Urothelium cell line (cell line): Measurements from ENCODE around the gene PPARG.
"Not testable (repeated sequence)": the region's sequence is repeated elsewhere in the genome, so short reads cannot be mapped to it uniquely, and the experiment has no call there.

Source experiments
- DNase-seq: peaks from one replicate; pipeline ENCODE4 v3.0.0; 2011; ENCODE audit warnings: low spot score, mixed read lengths
- FAIRE-seq: peaks from 2 replicates; lab custom pipeline; 2011; peaks lifted over from hg19 to GRCh38; lab: Jason Lieb, UNC

The PPARG gene

DNA sequence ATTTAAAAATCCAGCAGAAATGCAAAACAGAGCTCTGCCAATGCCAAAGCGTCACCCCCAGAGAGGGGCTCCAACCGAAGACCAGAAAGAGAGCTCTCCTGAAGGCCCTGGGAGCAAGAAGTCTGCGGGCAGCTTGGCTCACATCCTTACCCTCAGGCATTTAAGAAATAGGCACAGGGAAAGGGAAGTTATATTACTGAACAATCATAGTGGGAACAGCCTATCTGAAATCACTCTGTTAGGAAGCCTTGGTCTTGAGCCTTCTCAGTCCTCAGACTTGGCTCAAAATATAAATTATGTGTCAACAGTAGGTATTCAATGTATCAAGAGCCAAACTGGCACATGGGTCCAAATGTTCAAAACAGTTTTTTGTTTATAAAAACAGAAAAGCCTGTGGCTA, 10.3 kb upstream of the PPARG start:
- FAIRE-seq (no peak), DNase-seq (no peak)

DNA sequence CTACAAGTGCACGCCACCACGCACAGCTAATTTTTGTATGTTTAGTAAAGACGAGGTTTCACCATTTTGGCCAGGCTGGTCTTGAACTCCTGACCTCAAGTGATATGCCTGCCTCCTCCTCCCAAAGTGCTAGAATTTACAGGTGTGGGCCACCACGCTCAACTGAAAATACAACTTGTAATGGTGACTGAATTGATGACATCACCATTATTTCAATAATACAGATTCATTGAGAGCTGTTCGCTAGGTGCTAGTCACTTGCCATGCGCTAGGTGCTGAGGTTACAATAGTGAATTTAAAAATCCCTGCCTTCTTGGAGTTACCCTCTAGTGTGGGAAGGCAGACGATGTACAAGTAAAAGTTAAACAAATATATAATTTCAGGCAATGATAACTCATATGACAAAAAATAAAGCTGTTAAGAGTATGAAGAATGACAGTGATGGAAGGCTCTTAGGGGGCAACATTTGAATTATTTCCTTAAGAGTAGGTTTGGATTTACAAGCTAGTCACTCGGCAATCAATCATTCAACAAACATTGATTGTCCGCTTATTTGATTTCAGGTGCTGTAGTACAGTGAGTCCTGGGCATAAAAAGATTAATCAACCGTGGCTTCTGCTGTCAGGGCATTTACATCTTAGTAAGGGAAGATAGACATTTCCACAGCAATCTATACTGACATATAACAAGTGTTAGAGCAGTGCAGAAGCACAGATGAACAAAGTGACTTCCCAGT, 9.1 kb upstream of the PPARG start:
- DNase-seq (no peak), FAIRE-seq (no peak)

DNA sequence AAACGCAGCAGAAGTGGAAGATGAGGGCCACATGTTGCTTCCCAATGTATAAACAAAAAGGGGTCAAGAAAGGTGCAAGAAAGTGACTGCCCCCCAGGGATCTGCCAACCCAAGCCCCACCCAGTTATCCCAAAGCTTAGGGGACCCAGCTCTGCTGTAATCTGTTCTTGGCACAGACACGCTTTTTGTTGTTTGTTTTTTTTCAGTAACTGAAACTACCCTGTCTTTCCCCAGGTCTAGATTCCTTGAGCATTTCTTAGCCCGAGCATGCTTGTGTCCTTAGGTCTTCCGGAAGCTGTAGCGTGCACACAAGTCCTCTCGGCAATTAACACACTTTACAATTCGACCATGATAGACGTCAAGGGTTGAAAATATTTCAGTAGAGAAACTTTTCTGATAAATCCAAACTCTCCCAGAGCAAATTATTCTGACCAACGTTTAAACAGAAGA, 8.5 kb upstream of the PPARG start:
- FAIRE-seq (no peak), DNase-seq (no peak)

DNA sequence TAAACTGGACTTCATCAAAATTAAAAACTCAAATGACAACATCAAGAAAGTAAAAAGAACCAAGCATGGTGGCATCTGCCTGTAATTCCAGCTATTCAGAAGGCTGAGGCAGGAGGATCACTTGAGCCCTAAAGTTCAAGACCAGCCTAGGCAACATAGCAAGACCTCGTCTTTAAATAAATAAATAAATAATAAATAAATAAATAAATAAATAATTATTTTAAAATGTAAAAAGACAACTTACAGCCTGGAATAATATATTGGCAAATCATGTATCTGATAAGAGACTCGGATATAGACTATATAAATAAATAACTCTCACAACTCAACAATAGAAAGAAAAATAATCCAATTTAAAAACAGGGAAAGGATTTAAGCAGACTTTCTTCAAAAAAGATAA, 4.3 kb upstream of the PPARG start:
- no peak for FAIRE-seq
- no peak for DNase-seq

DNA sequence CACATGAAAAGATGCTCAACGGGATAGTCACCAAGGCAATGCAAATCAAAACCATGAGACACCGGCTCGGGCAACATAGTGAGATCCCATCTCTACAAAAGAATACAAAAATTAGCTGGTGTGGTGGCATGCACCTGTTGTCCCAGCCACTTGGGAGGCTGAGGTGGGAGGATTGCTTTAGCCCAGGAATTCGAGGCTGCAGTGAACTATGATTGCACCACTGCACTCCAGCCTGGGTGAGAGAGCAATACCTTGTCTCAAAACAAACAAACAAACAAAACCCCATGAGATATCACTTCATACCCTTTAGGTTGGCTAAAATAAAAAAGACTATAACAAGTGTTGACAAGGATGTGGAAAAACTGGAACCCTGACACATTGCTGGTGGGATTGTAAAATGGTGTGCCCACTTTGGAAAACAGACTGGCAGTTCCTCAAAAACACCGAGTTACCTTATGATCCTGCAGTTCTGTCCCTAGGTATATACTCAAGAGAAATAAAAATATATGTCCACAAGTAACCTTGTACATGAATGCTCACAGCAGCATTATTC, 3.8 kb upstream of the PPARG start:
- DNase-seq = no peak
- FAIRE-seq = no peak

DNA sequence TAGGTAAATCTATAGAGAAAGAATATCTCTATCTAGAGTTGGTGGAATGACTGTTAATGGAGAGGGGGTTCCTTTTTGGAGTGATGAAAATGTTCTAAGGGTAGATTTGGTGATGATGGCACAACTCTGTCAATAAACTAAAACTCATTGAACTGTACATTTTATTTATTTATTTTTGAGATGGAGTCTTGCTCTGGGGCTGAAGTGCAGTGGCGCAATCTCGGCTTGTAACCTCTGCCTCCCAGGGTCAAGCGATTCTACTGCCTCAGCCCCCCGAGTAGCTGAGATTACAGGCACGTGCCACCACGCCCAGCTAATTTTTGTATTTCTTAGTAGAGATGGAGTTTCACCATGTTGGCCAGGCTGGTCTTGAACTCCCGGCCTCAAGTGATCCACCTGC, 3.1 kb upstream of the PPARG start:
- FAIRE-seq = not testable (repeated sequence)

DNA sequence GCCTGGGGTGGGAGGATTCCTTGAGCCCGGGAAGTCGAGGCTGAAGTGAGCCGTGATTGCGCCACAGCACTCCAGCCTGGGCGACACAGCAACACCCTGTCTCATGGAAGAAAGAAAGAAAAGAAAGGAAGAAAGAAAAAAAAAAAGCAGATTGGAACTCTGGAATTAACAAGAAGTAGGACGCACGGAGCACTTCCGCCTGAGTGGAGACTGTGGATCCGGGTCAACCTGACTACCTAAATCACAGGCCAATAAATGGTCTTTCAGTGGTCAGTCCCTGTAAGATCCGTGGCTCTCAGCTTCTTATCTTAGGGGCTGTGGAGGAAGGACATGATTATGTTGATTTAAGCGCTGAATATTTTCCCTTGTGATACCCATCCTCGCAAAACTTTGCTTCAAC, 2.4 kb upstream of the PPARG start:
- FAIRE-seq = no peak
- DNase-seq = no peak

More for the DNA sequence above, 3.1 kb upstream of the PPARG start:
- not testable (repeated sequence) for DNase-seq

DNA sequence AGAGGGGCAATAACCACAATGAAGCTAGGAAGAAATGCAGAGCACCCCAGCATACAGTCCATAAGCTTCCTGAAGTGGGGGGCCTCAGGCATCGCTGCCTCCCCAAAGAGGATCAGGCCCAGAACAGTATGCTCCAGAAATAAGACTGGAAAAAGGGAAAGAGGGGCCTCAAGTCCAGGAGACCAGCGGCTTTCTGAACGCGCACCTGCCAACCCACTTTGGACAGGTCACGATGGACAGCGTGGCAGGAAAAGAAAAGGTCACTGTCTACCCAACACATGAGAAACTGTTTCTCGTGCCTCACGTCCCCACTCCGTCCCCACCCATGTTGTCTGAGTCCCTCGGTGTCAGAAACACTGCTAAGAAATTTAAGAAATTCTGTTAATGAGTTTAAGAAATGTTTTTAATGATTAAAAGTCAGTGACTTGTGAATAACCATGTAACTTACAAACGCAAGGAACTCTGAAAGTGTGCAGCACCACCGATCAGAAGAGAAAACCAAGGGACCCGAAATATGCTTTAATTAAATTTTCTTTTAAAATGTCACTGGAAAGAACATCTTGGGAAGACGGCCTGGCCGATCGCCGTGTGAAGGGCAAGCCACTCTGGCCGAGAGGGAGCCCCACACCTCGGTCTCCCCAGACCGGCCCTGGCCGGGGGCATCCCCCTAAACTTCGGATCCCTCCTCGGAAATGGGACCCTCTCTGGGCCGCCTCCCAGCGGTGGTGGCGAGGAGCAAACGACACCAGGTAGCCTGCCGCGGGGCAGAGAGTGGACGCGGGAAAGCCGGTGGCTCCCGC, 1.7 kb upstream of the PPARG start:
- no peak for FAIRE-seq
- DNase-seq = no peak

DNA sequence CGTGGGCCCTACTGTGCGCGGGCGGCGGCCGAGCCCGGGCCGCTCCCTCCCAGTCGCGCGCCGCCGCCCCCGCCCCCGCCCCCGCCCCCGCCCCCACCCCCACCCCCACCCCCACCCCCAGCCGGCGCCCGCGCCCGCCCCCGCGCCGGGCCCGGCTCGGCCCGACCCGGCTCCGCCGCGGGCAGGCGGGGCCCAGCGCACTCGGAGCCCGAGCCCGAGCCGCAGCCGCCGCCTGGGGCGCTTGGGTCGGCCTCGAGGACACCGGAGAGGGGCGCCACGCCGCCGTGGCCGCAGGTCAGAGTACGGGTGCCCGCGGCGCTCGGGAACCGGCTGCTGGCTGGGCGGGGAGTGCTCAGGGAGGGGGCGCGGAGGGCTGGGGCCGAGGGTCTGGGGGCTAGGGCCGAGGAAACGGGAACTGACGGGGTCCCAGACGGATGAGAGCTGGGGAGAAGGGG, 1.1 kb upstream of the PPARG start:
- DNase-seq = peak; percentile 60

DNA sequence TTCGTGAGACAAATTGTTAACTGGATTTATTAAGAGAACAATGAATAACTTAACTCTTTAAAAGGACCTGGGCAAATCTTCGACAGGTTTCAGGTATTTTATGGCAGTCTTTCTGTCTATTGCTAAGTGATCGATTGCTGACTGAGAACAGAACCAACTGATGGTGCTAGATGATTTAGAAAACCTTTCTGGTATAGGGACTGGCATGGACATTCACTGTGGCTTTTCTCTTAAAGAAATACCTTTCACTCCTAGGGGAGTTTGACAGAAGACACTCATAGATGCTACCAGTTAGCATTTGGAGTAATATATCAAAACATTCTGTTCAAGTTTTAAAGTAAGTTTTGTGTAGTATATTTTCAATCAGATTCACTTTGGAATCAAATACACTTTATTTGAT, 654 bp downstream of the PPARG start:
- no peak for DNase-seq
- FAIRE-seq = no peak

More for the DNA sequence above, 1.1 kb upstream of the PPARG start:
- no peak for FAIRE-seq

DNA sequence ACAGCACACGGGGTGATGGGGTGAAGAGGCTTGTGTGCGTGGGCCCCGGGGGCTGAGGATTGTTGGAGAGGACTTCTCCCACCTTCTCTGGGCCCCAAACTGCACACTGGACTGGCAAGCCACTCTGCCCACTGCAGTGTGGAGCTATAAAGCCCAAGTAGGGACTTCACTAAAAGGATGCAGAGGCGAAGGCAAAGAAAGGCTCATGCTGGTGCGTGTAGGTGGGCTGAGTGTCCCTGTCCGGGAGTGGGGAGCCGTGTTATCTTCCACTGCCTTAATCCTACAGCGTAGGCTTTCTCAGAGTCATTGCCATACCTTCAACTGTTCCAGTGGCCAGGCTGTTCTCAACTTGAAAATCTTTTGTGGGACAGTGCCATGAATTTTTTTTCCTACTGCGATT, 3.9 kb downstream of the PPARG start:
- FAIRE-seq = no peak
- no peak for DNase-seq

DNA sequence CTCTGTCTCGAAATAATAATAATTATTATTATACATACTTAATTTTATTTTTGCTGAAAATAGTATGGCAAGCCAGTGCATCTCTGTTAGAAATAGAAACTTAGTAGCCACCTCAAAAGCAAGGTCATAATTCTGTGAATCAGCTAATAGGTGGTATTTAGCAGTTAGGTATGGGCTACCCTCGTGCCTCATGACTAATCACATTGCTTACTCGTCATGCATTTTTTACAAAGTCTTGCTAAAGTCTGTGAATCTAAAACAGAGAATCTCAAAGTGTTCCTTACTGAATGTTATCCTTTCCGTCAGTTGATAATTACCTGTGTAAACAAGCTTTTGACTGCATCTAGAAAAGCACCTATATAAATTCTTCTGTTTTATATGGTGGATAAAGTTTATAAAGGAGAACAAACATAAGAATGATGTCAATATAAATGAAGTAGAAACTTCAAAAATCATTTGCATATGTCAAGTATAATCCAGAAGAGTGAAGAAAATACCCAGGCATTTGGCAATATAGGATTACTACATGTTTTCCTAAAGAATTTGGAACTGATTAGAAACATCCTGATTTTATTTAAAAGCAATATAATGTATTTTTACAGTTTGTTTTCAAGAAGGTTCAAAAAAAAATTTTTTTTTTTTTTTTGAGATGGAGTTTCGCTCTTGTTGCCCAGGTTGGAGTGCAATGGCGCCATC, 6.2 kb downstream of the PPARG start:
- DNase-seq (peak; percentile 30), FAIRE-seq (no peak)

DNA sequence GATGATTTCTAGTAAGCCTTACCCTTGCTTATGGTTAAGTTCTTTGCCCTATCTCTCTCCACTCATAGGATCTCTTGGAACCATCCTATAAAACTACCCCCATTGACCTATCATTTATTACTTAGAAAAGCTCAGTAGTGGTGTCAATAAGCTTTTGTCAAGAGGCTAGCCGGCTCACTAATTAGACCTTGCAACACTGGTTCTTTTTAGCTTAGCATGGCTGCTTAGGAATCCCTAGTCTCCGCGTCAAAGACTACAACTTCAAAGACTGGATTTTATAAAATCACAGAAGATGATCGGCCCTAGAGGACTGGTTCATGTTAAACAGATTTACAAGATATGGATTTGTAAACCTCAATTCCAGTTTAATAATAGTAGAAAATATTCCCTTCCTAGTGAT, 7.6 kb downstream of the PPARG start:
- FAIRE-seq (no peak), DNase-seq (no peak)

DNA sequence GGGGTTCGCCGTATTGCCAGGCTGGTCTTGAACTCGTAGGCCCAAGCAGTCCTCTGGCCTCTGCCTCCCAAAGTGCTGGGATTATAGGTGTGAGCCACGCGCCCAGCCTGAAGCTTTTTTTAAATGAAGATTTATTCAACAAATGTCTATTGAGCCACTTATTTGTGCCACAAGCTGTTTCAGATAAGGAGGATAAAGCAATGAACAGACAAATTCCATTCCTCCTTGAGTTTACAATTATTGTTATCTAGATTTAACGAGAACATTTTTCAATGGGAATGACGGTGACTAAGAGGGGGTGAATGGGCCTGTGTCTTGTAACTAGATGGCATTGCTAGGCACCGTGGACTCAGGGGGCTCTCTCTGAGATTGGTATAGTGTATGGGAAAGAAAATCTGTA, 10.2 kb downstream of the PPARG start:
- FAIRE-seq (no peak), DNase-seq (no peak)

DNA sequence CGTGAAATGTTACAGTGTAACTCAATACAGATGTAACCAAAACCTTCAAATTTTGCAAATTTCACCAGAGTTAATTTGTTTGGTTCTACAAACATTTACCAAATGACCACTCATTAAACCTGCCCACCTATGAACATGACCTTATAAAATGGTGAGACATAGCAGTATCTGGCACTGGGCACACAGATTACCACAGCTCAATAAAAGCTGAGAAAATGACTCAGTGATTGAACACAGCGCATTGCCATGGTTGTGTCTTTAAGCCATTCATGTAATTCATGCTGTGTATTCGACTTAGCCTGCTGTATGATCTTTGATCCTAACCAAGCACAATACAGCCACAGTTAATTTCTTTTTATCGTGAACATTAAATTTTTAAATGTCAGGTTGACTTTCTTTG, 11.3 kb downstream of the PPARG start:
- no peak for FAIRE-seq
- no peak for DNase-seq

DNA sequence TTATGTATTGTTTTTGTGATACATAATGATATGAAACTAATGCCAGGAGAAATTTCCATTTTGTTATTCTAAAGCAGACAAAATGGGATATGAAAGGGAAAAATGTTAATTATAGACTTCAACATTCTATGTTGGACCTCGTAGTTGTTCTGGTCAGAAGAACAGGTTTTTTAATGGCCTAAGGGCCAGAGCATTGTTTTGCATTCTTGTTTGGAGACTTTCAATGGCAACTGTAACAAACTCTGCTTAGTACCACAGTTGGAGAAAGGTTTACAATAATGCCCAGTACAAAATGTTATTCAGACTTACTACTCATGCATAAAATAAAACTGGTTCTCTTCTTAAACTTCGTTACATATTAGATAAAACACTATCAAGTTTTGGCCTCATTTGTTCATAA, 12.2 kb downstream of the PPARG start:
- FAIRE-seq = no peak

DNA sequence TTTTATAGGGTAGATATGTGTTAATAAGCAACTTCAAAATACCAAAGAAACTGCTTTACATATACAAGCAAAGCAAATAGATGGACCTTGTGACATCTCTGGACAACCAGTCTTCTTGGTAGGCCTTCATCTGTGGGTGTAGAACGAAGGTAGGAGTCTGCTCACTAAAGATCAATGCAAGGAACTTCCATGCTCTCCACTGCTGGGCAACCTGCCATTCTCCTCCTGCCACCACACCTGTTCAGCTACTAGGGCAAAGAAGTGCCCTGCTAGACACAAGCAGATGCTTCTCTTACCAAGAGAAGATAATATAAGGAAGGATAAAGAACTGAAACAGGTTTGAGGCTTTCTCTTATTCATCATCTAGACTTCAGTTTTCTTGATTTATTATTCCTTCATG, 12.6 kb downstream of the PPARG start:
- DNase-seq = no peak
- no peak for FAIRE-seq

More for the DNA sequence above, 12.2 kb downstream of the PPARG start:
- no peak for DNase-seq

DNA sequence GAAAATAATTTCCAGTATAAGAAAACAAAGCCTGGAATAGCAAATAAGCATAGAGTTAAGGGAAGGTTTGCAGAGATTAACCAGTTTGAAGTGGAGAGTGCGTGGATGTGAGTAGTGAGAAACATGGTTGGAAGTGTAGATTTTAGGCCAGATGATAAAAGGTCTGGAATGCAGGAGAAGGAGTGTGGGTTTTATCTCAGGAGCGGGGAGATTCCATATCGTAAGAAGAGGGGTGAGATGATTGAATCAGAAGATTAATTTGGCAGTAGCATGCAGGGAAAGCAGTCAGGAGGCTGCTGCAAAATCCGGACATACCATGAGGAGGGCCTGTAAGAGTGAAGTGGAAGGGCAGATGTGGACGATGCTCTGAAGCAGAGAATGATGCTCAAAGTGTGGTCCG, 13.7 kb downstream of the PPARG start:
- FAIRE-seq (no peak), DNase-seq (no peak)

DNA sequence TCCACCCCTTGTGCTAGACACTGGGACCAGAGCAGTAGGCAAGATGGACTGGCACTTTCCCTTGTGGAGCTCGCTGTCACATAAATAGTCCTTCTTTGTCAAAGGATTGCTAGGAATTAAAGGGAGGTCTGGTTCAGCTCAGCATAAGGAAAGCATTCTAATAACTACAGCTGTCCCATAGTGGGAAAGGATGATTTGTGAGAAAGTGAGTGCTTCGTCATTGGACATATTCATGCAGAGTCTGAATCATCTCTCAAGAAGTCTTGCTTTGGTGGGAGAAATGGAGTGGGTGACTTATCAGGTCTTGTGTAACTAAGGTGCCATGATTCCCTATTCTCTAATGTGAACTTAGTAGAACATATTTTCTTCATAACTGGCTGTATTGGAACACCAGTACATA, 14.7 kb downstream of the PPARG start:
- FAIRE-seq (no peak), DNase-seq (no peak)

DNA sequence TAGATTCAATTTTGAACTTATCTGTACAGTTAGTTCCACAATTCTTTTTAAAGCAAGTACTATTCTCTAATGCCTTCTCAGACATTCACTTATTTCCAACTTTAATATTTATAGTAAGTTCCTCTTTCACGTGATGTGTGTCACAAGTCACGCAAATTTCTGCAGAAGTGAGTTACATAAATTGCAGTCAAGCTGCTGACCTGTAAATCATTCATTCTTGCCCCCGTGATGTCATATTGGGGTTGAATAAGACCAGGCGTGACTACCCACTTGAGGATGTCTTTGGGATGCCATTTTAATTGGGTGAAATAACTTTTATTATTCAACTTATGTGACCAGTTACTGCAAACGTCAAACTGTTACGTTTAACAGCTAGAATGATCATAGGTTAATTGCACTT, 15.1 kb downstream of the PPARG start:
- no peak for DNase-seq
- no peak for FAIRE-seq

DNA sequence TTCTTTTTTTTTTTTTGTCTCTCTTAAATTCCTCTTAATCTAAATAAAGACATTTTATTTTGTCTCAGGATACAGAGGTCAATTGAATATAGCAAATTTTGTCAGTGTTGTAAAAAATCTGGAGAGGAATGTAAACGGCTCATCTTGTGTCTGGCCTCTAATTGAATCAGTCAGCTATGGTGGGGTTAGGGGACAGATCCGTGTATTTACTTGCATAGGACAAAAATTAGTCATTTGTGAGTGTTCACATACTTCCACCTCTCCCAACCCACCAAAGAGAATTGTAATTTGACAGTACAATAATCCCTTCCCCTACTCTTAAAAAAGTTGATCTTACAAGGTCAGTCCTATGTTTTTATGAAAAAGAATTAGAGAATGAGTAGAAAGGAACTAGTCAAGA, 18.3 kb downstream of the PPARG start:
- FAIRE-seq (no peak), DNase-seq (no peak)
